ENCODE measurements around the gene SIRPB2.

DNA sequence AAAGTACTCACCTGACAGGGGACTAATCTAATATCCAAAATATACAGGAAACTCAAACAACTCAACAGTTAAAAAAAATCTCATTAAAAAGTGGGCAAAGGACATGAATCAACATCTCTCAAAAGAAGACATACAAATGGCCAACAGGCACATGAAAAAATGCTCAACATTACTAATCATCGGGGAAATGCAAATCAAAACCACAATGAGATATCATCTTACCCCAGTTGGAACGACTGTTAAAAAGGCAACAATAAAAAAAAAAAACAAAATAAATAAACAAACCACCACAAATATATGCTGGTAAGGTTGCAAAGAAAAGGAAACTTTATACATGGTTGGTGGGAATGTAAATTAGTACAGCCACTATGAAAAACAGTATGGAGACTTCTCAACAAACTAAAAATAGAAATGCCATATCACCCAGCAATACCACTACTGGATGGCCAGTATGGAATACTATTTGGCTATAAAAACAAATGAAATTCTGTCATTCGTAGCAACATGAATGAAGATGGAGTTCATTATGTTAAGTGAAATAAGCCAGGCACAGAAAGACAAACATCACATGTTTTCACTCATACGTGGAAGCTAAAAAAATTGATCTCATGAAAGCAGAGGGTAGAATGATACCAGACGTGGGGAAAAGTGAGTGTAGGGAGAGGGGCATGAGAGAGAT is 6.6 kb downstream of the SIRPB2 start:
- TF ChIP-seq ARNT (IDR thresholded peaks at IDR 0.05) (no peak), SP1 (IDR thresholded peaks at IDR 0.05) (no peak), LEF1 (IDR thresholded peaks at IDR 0.05; ENCODE audit: borderline replicate concordance) (no peak), BHLHE40 (IDR thresholded peaks at IDR 0.05; ENCODE audit: borderline replicate concordance) (no peak), PKNOX1 (IDR thresholded peaks at IDR 0.05) (no peak), FOXM1 (IDR thresholded peaks at IDR 0.05; ENCODE audit: borderline replicate concordance) (no peak), ELF4 (IDR thresholded peaks at IDR 0.05) (no peak), SUZ12 (IDR thresholded peaks at IDR 0.05) (no peak), FOXK2 (IDR thresholded peaks at IDR 0.05) (no peak), NFRKB (IDR thresholded peaks at IDR 0.05) (no peak), ZNF384 (IDR thresholded peaks at IDR 0.05) (no peak), HDGF (IDR thresholded peaks at IDR 0.05; ENCODE audit: borderline replicate concordance) (no peak), L3MBTL2 (conservative IDR thresholded peaks at IDR 0.05) (no peak), CTBP1 (IDR thresholded peaks at IDR 0.05; ENCODE audit: borderline replicate concordance) (no peak)
